Erythroblast (primary cell): Measurements from ENCODE around the gene KRT76.

ENCODE experiments used
- GATA1 ChIP-seq: IDR thresholded peaks from 2 replicates; pipeline ENCODE4 v1.6.1; 2011; ENCODE audit warnings: low read depth, mild to moderate bottlenecking, control low read depth, low read length, moderate library complexity
- POLR2A ChIP-seq: IDR thresholded peaks from 2 replicates; pipeline ENCODE4 v1.6.1; 2011; ENCODE audit warnings: mild to moderate bottlenecking, low read length

GRCh38 chr12:52812073-52812400 is 34.9 kb upstream of the KRT76 start:
- TF ChIP-seq POLR2A = no peak
- TF ChIP-seq GATA1 = no peak
